HFF-Myc (cell line): ENCODE measurements around the gene CRMP1.

Source experiments
- DNase-seq: peaks from one replicate; pipeline ENCODE4 v3.0.0-alpha.2; 2011; ENCODE audit warnings: low read depth; ENCODE audit errors: extremely low read depth
- H3K4me3 ChIP-seq: replicated peaks from 2 replicates; pipeline ENCODE4 v1.5.1; 2011; ENCODE audit warnings: low read depth, mild to moderate bottlenecking, control low read depth, low read length
- TF ChIP-seq, protein P1 (sequence below): IDR thresholded peaks from 2 replicates; pipeline ENCODE4 v1.5.1; 2012; ENCODE audit warnings: mild to moderate bottlenecking, low read depth, low read length, control low read depth; ENCODE audit errors: missing control alignments

The CRMP1 gene

GRCh38 chr4:5921101-5921980, 28.5 kb upstream of the CRMP1 start:
- no peak overlapping the region for H3K4me3 ChIP-seq
- TF ChIP-seq, protein P1, sequence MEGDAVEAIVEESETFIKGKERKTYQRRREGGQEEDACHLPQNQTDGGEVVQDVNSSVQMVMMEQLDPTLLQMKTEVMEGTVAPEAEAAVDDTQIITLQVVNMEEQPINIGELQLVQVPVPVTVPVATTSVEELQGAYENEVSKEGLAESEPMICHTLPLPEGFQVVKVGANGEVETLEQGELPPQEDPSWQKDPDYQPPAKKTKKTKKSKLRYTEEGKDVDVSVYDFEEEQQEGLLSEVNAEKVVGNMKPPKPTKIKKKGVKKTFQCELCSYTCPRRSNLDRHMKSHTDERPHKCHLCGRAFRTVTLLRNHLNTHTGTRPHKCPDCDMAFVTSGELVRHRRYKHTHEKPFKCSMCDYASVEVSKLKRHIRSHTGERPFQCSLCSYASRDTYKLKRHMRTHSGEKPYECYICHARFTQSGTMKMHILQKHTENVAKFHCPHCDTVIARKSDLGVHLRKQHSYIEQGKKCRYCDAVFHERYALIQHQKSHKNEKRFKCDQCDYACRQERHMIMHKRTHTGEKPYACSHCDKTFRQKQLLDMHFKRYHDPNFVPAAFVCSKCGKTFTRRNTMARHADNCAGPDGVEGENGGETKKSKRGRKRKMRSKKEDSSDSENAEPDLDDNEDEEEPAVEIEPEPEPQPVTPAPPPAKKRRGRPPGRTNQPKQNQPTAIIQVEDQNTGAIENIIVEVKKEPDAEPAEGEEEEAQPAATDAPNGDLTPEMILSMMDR = no peak
- DNase-seq = no peak

DNA sequence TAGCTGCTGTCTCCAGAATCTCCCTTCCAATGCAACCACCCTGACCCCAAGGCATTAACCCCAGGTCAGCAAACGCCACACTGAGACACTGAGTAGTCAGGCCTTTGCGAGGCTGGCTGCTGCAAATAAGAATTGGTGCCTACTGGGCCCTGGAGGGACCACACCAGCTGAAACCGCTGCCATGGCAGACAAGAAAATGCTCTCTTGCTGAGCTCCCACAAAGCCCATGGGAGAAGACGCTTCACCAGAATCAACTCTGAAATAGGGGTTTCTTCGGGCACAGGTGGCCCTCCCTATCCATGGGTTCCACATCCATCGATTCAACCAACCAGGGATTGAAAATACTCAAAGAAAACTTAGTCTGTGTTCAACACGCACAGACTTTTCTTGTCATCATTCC, 26.7 kb upstream of the CRMP1 start:
- DNase-seq = no peak
- TF ChIP-seq, protein P1 = no peak
- no peak overlapping the region for H3K4me3 ChIP-seq

DNA sequence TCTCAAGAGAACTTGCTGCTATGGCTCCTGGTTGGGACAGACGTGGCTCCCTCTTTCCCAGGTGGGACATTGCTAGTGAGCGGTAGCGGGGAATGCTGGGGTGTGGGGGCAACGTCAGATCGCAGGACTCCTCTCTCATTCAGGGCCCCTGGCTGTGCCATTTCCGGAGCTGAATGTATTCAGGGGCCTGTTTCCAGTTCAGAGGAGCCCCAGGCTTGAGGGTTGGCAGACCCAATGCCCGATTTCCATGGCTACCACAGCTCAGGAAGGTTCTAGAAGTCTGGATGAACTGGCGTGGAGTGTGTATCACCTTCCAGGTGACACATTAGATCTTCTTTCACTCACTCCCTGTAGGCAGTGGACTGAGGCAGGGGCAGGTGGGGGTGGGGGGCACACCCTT, 26.2 kb upstream of the CRMP1 start:
- no peak for DNase-seq
- TF ChIP-seq, protein P1 = no peak
- no peak overlapping the region for H3K4me3 ChIP-seq

DNA sequence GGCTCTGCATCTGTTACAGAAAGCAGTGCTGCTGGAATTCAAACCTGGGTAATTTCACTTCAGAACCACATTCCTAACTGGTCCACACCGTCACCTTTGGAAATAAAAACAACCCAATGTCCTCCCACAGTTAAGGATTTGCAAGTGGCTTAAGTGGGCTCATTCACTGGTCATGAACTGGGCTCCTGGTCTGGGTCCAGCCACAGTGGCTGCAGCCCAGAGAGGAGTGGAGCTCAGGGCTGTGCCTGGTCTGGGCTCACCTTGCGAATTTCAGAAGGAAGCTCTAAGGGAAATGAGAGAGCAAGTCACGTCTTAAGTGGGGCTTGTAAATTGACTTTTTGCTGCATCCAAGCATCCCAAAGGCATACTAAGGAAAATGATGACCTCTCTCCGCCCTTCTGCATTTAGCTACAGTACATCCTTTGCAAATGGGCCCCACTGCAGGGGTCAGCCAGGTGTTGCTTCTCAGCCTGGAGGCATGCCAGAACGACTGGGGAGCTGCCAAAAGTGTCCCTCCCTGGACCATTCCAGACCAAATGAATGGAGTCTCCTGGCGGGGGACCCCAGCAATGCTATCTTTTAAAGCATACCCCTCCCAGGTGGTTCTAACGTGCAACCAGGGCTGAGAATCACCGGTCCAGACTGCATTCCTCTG, 25.6 kb upstream of the CRMP1 start:
- TF ChIP-seq, protein P1 = no peak
- H3K4me3 ChIP-seq = no peak overlapping the region
- no peak for DNase-seq

- TF ChIP-seq, protein P1 = no peak
- H3K4me3 ChIP-seq = no peak overlapping the region
- no peak for DNase-seq
Observed at GRCh38 chr4:5917672-5918071, 24.8 kb upstream of the CRMP1 start.

DNA sequence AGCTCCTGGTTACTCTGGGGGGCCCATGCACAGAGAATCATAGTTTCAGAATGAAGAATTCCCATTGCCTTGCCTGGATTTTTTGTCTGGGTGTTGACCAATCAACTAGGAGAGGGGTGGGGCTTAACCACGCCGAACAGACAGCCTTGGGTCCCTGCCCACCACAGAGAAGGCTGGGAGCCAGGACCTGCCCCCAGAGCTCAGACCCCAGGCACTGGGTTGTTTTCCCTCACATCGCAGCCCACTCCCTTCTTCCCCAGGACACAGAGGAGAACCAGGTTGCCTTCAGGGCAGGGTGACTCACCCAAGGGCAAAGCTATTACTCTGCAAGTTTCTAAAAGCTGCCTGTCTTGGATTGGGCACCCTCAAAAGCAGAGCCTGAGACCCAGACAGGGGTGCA, 23.3 kb upstream of the CRMP1 start:
- TF ChIP-seq, protein P1 = no peak

More for the DNA sequence above, 23.3 kb upstream of the CRMP1 start:
- H3K4me3 ChIP-seq = no peak overlapping the region
- no peak for DNase-seq
